Mesothelial cell of epicardium (in vitro differentiated cells): Measurements from ENCODE around the gene KDM6A. TPM values are rescaled to one million over a fixed set of nuclear protein-coding genes. Genes with fewer than 3 reads are reported as not detected.

Experiments used
- DNase-seq, 2 experiments: peaks; one replicate each; pipeline ENCODE4 v3.0.0; 2021; ENCODE audit warnings: low spot score in 2 of 2; ENCODE audit not compliant: unreplicated experiment in 2 of 2
- H3K27ac Mint-ChIP-seq: 2 replicates; pipeline ENCODE4 v1.8.0; 2021; ENCODE audit warnings: mixed read lengths
- H3K27me3 Mint-ChIP-seq: 2 replicates; pipeline ENCODE4 v1.8.0; 2021; ENCODE audit warnings: low read depth, mixed read lengths
- H3K36me3 Mint-ChIP-seq: 2 replicates; pipeline ENCODE4 v1.8.0; 2021; ENCODE audit warnings: mixed read lengths
- H3K4me1 Mint-ChIP-seq: 2 replicates; pipeline ENCODE4 v1.8.0; 2021; ENCODE audit warnings: mixed read lengths
- H3K4me3 Mint-ChIP-seq: 2 replicates; pipeline ENCODE4 v1.8.0; 2021; ENCODE audit warnings: mild to moderate bottlenecking, moderate library complexity, mixed read lengths
- H3K9me3 Mint-ChIP-seq: 2 replicates; pipeline ENCODE4 v1.8.0; 2021; ENCODE audit warnings: mixed read lengths
- total RNA-seq: library from RNA; stranded (reverse); gene quantifications from 3 replicates; pipeline ENCODE4 v1.2.1, GENCODE V29; 2021
- TF ChIP-seq, protein P1 (sequence below): fragments of 200-600 bp; sonication (generic); IDR thresholded peaks from one replicate; pipeline ENCODE4 v1.5.0; 2021; ENCODE audit warnings: antibody characterized with exemption; ENCODE audit not compliant: unreplicated experiment

The KDM6A gene
- total RNA-seq, 1 donor from 2014 or later, result 69.7 TPM

- DNase-seq, result no peak
- TF ChIP-seq, protein P1, sequence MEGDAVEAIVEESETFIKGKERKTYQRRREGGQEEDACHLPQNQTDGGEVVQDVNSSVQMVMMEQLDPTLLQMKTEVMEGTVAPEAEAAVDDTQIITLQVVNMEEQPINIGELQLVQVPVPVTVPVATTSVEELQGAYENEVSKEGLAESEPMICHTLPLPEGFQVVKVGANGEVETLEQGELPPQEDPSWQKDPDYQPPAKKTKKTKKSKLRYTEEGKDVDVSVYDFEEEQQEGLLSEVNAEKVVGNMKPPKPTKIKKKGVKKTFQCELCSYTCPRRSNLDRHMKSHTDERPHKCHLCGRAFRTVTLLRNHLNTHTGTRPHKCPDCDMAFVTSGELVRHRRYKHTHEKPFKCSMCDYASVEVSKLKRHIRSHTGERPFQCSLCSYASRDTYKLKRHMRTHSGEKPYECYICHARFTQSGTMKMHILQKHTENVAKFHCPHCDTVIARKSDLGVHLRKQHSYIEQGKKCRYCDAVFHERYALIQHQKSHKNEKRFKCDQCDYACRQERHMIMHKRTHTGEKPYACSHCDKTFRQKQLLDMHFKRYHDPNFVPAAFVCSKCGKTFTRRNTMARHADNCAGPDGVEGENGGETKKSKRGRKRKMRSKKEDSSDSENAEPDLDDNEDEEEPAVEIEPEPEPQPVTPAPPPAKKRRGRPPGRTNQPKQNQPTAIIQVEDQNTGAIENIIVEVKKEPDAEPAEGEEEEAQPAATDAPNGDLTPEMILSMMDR, result no peak
- Mint-ChIP-seq H3K4me1 (no peaks in the 10 kb centered on the region), H3K36me3 (no peaks in the 10 kb centered on the region), H3K27me3 (no peaks in the 10 kb centered on the region), H3K4me3 (no peak overlapping the region), H3K27ac (no peak overlapping the region), H3K9me3 (peaks cover 20% of the 10 kb centered on the region)
Measured at GRCh38 chrX:45154462-45154861, 281.5 kb downstream of the KDM6A start.

GRCh38 chrX:45157647-45158046 lies 284.7 kb downstream of the KDM6A start:
- Mint-ChIP-seq H3K9me3 (peaks cover 30% of the 10 kb centered on the region), H3K27me3 (no peaks in the 10 kb centered on the region), H3K27ac (no peak overlapping the region)

More at GRCh38 chrX:45157647-45158046, 284.7 kb downstream of the KDM6A start:
- Mint-ChIP-seq H3K4me3 (no peak overlapping the region), H3K36me3 (no peaks in the 10 kb centered on the region), H3K4me1 (no peaks in the 10 kb centered on the region)
- no peak for DNase-seq
- TF ChIP-seq, protein P1, result no peak

Other genes with a start within 250 kb of the KDM6A start
- gene DUSP21, start 29.2 kb upstream of the KDM6A start, total RNA-seq, result not detected in 3 replicates